ENCODE measurements around the gene RGL1. TPM values are rescaled to one million over a fixed set of nuclear protein-coding genes. Genes with fewer than 3 reads are reported as not detected.

The RGL1 gene
- total and polyA plus RNA-seq, 9 of the 15 experiments (the other 6 are each of a cell fraction or from before 2014, with no cell fraction given) = under 0.01 to 0.07 (median 0.04) TPM

DNA sequence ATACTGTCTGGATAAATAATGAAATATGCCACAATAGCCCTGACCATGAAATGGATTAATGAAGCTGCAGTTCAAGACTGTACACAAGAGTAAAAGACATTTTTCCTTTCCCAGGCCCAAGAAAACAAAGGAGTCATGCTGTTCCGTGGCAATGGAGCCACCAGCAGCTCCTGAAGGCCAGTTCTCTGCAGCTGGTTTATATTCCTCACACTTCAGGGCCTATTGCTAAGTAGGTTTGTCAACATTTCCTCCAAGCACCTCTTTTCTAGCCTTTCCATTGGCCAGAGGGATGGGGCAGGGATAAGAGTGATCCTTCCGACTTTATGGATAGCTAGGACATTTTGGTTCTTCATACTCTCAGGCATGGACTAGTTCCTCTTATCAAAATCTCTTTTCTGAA lies 24.2 kb upstream of the RGL1 start (continued):
- TF ChIP-seq C11orf30 (IDR thresholded peaks at IDR 0.05; ENCODE audit: low read depth) (no peak), ZNF232 (CRISPR knock-in tag; IDR thresholded peaks at IDR 0.05) (no peak), ARID2 (IDR thresholded peaks at IDR 0.05) (no peak), TEAD1 (CRISPR knock-in tag; IDR thresholded peaks at IDR 0.05) (no peak), NFATC3 (IDR thresholded peaks at IDR 0.05) (no peak), HDAC2 (IDR thresholded peaks at IDR 0.05) (no peak)

DNA sequence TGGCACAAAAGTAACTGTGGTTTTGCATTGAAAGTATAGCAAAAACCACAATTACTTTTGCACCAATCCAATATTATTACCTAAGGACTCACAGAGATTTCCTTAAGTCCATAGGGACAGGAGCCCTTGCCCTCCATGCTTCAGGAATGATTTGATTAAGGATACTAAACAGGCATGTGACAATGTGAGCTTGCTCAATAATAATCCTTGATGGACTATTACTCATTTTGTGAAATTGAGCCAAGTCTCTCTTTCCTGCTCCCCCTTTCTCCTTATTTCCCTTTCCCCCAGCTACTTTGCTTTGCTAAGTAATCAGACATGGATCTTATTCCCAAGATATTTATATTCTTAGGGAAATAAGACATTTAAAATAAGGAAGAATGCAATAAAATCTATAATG lies 21.6 kb upstream of the RGL1 start:
- ATAC-seq (no peak), FAIRE-seq (no peak), DNase-seq (ENCODE audit: extremely low read depth in 1 of 4, low spot score in 3 of 4) (no peak)
- Histone ChIP-seq H3K4me3 (no peak overlapping the region), H3K9me1 (ENCODE audit: control insufficient read depth, insufficient read depth, low read length) (no peaks in the 10 kb centered on the region), H4K20me1 (replicated peaks; ENCODE audit: control insufficient read depth, insufficient read depth, low read length) (no peaks in the 10 kb centered on the region), H3K4me2 (ENCODE audit: insufficient read depth, low read length) (no peak overlapping the region), H3K27me3 (ENCODE audit: control insufficient read depth in 2 of 2, insufficient read depth in 2 of 2, low read length in 2 of 2) (peaks cover 0 to 6% of the 10 kb centered on the region in 2 experiments; a peak in 2 of 5 replicates), H3K9ac (ENCODE audit: insufficient read depth in 1 of 2, low read depth in 2 of 2, low read length in 2 of 2) (no peak overlapping the region), H3K27ac (ENCODE audit: extremely low read depth, low read depth, low read length) (no peak overlapping the region), H3K36me3 (ENCODE audit: control insufficient read depth, insufficient read depth, low read length) (no peaks in the 10 kb centered on the region), H3K79me2 (ENCODE audit: control insufficient read depth, insufficient read depth, low read length) (no peaks in the 10 kb centered on the region), H3K4me1 (replicated peaks in 1 of 2; ENCODE audit: control insufficient read depth in 2 of 2, insufficient read depth in 2 of 2, low read length in 2 of 2) (no peaks in the 10 kb centered on the region), H2AFZ (ENCODE audit: low read depth, low read length) (no peak overlapping the region), H3K9me3 (replicated peaks; ENCODE audit: control insufficient read depth, insufficient read depth, low read depth, low read length) (no peaks in the 10 kb centered on the region)
- BruUV-seq (replicated peaks) = no TSS peak
- TF ChIP-seq ZNF274 (IDR thresholded peaks at IDR 0.05; ENCODE audit: borderline replicate concordance, low read depth, low read length) (no peak), ZBTB17 (CRISPR knock-in tag; IDR thresholded peaks at IDR 0.05) (no peak), SIN3A (IDR thresholded peaks at IDR 0.05; ENCODE audit: borderline replicate concordance in 2 of 2, control insufficient read depth in 1 of 2, low read depth in 2 of 2, low read length in 2 of 2) (no peak), KDM2B (CRISPR knock-in tag; IDR thresholded peaks at IDR 0.05) (no peak), NR3C1 (CRISPR knock-in tag; IDR thresholded peaks at IDR 0.05) (no peak), ELF2 (CRISPR knock-in tag; IDR thresholded peaks at IDR 0.05) (no peak), RBFOX2 (IDR thresholded peaks at IDR 0.05; ENCODE audit: low read depth, low read length) (no peak), ZNF77 (CRISPR knock-in tag; IDR thresholded peaks at IDR 0.05) (no peak), XRCC4 (IDR thresholded peaks at IDR 0.05; ENCODE audit: extremely low read depth, insufficient read depth, insufficient read length) (no peak), SMARCE1 (IDR thresholded peaks at IDR 0.05) (no peak), ZNF780A (CRISPR knock-in tag; IDR thresholded peaks at IDR 0.05) (no peak)
- TF ChIP-seq, protein P1, sequence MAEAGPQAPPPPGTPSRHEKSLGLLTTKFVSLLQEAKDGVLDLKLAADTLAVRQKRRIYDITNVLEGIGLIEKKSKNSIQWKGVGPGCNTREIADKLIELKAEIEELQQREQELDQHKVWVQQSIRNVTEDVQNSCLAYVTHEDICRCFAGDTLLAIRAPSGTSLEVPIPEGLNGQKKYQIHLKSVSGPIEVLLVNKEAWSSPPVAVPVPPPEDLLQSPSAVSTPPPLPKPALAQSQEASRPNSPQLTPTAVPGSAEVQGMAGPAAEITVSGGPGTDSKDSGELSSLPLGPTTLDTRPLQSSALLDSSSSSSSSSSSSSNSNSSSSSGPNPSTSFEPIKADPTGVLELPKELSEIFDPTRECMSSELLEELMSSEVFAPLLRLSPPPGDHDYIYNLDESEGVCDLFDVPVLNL (CRISPR knock-in tag; IDR thresholded peaks at IDR 0.05; ENCODE audit: low read depth) = no peak
- in situ Hi-C loops (cut with MboI) = no loop called here
- POLR2A ChIA-PET = no interaction called here
- CTCF ChIA-PET (ENCODE audit: low intra/inter-chr PET ratio) = no interaction called here
- intact Hi-C loops (cut with micrococcal nuclease) = no loop called here

Measured in K562 (cell line).